Measurements from ENCODE around the gene LRMDA. TPM values are rescaled to one million over a fixed set of nuclear protein-coding genes. Genes with fewer than 3 reads are reported as not detected.

Gene LRMDA
- total and polyA plus RNA-seq, 2 of the 8 experiments (the other 6 are each of a cell fraction or from before 2014, with no cell fraction given): 0.86 to 2.8 TPM

DNA sequence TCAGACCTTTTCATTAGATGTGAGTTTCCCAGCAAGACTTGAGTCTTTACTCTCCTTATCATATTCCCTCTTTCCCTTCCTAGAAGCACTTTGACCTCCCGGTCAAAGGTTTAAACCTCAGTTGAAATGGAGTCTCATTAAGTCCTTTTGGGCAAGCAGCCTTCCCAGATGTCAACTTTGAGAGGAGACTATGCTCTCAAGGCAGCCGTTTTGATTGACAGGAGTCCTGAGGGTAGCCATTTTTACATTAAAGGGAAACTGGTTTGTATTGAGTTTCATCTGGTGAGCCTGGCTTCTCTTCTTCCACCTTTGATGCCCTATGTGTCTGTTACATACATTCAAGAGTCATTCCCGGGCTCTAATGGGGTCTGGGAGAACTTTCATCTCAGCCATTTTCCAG is 685.1 kb downstream of the LRMDA start (continued):
- TF ChIP-seq CHD7 (IDR thresholded peaks at IDR 0.05; ENCODE audit: insufficient replicate concordance, low read length) (no peak), SIX5 (IDR thresholded peaks at IDR 0.05; ENCODE audit: low read depth, low read length) (no peak), GTF2F1 (IDR thresholded peaks at IDR 0.05; ENCODE audit: borderline replicate concordance, low read depth, low read length) (no peak), RXRA (IDR thresholded peaks at IDR 0.05; ENCODE audit: insufficient read depth, low read depth, low read length) (no peak), CBX5 (IDR thresholded peaks at IDR 0.05; ENCODE audit: low read depth, low read length) (no peak), SP2 (IDR thresholded peaks at IDR 0.05; ENCODE audit: low read length) (no peak), ASH2L (IDR thresholded peaks at IDR 0.05; ENCODE audit: low read length) (no peak), BRCA1 (IDR thresholded peaks at IDR 0.05; ENCODE audit: low read depth, low read length) (no peak), NANOG (IDR thresholded peaks at IDR 0.05; ENCODE audit: insufficient read depth, low read depth, low read length, poor library complexity, severe bottlenecking) (no peak), CTCF (IDR thresholded peaks at IDR 0.05; ENCODE audit: control extremely low read depth in 1 of 3, insufficient read depth in 1 of 3, low read depth in 1 of 3, low read length in 3 of 3) (no peak)
